Brain microvascular endothelial cell (primary cell): ENCODE measurements around the gene PCP4.

Experiments used
- DNase-seq: peaks from one replicate; pipeline ENCODE4 v3.0.0-alpha.2; 2020
- H3K27ac ChIP-seq: fragments of 250-450 bp; sonication (Bioruptor Pico); 2 replicates; pipeline ENCODE4 v1.5.1; 2020; ENCODE audit warnings: mild to moderate bottlenecking, moderate library complexity
- H3K27me3 ChIP-seq: fragments of 250-450 bp; sonication (Bioruptor Pico); replicated peaks from 2 replicates; pipeline ENCODE4 v1.5.1; 2020; ENCODE audit warnings: mild to moderate bottlenecking
- H3K36me3 ChIP-seq: fragments of 250-450 bp; sonication (Bioruptor Pico); replicated peaks from 2 replicates; pipeline ENCODE4 v1.5.1; 2020; ENCODE audit warnings: mild to moderate bottlenecking
- H3K4me3 ChIP-seq: 2 replicates; pipeline ENCODE4 v1.5.1; 2011; ENCODE audit warnings: low read depth, mild to moderate bottlenecking, control low read depth, low read length, moderate library complexity
- CTCF ChIP-seq: IDR thresholded peaks from 2 replicates; pipeline ENCODE4 v1.5.1; 2011; ENCODE audit warnings: low read depth, mild to moderate bottlenecking, moderate library complexity, low read length, control low read depth, inconsistent platforms; ENCODE audit errors: missing control alignments
- in situ Hi-C: cut with HindIII; loops from 2 replicates; pipeline ENCODE4 v1.10.0; 2017; ENCODE audit warnings: low sequenced_read_pairs, low pct_ligation_motif_present

Gene PCP4

GRCh38 chr21:39840373-39841097, 26.7 kb upstream of the PCP4 start:
- in situ Hi-C loops, result no loop called here
- Histone ChIP-seq H3K27me3 (no peaks in the 10 kb centered on the region), H3K36me3 (no peaks in the 10 kb centered on the region), H3K4me3 (no peak overlapping the region), H3K27ac (no peak overlapping the region)
- TF ChIP-seq CTCF, result no peak
- DNase-seq, result no peak

- no peak for DNase-seq
- H3K27me3 ChIP-seq, result no peaks in the 10 kb centered on the region
- H3K4me3 ChIP-seq, result no peak overlapping the region
- no peak for TF ChIP-seq CTCF
- no peaks in the 10 kb centered on the region for H3K36me3 ChIP-seq
- in situ Hi-C loops, result no loop called here
- H3K27ac ChIP-seq, result no peak overlapping the region
Measured at GRCh38 chr21:39842741-39843459, 24.3 kb upstream of the PCP4 start.

GRCh38 chr21:39843483-39843882, 23.8 kb upstream of the PCP4 start:
- TF ChIP-seq CTCF, result no peak
- in situ Hi-C loops, result no loop called here
- no peak overlapping the region for H3K27ac ChIP-seq
- H3K36me3 ChIP-seq, result no peaks in the 10 kb centered on the region
- no peaks in the 10 kb centered on the region for H3K27me3 ChIP-seq
- no peak for DNase-seq
- H3K4me3 ChIP-seq, result no peak overlapping the region

- Histone ChIP-seq H3K36me3 (no peaks in the 10 kb centered on the region), H3K27me3 (no peaks in the 10 kb centered on the region), H3K27ac (no peak overlapping the region), H3K4me3 (no peak overlapping the region)
- TF ChIP-seq CTCF, result no peak
- DNase-seq, result no peak
- in situ Hi-C loops, result no loop called here
Measured at GRCh38 chr21:39843916-39844315, 23.3 kb upstream of the PCP4 start.

GRCh38 chr21:39845571-39846130, 21.6 kb upstream of the PCP4 start:
- no peak for TF ChIP-seq CTCF
- Histone ChIP-seq H3K36me3 (no peaks in the 10 kb centered on the region), H3K27ac (no peak overlapping the region), H3K4me3 (no peak overlapping the region), H3K27me3 (no peaks in the 10 kb centered on the region)
- no peak for DNase-seq
- in situ Hi-C loops, result no loop called here
